Hepatocyte (in vitro differentiated cells): ENCODE measurements around the gene PLXNA3. TPM values are rescaled to one million over a fixed set of nuclear protein-coding genes. Genes with fewer than 3 reads are reported as not detected.

Source experiments
- DNase-seq: peaks from one replicate; pipeline ENCODE4 v3.0.0-alpha.2; 2016; ENCODE audit warnings: low spot score
- H2AFZ ChIP-seq: fragments of 200-600 bp; sonication (generic); 2 replicates; pipeline ENCODE4 v1.6.0; 2016; ENCODE audit warnings: antibody characterized with exemption, mild to moderate bottlenecking
- H3K27ac ChIP-seq: fragments of 200-600 bp; sonication (generic); 2 replicates; pipeline ENCODE4 v1.5.1; 2016; ENCODE audit warnings: mild to moderate bottlenecking
- H3K27me3 ChIP-seq: fragments of 200-600 bp; sonication (generic); 2 replicates; pipeline ENCODE4 v1.6.1; 2016
- H3K36me3 ChIP-seq: fragments of 200-600 bp; sonication (generic); replicated peaks from 2 replicates; pipeline ENCODE4 v1.5.1; 2016; ENCODE audit warnings: low read depth; ENCODE audit not compliant: insufficient read depth
- H3K4me1 ChIP-seq: fragments of 200-600 bp; sonication (generic); 2 replicates; pipeline ENCODE4 v1.5.1; 2016; ENCODE audit warnings: mild to moderate bottlenecking, moderate library complexity; ENCODE audit not compliant: insufficient read depth
- H3K4me2 ChIP-seq: fragments of 200-600 bp; sonication (generic); 2 replicates; pipeline ENCODE4 v1.6.0; 2016
- H3K4me3 ChIP-seq: fragments of 200-600 bp; sonication (generic); 2 replicates; pipeline ENCODE4 v1.5.1; 2016; ENCODE audit warnings: mild to moderate bottlenecking
- H3K79me2 ChIP-seq: fragments of 200-600 bp; sonication (generic); 2 replicates; pipeline ENCODE4 v1.6.0; 2017; ENCODE audit warnings: mild to moderate bottlenecking
- H3K9me2 ChIP-seq: fragments of 200-600 bp; sonication (generic); replicated peaks from 2 replicates; pipeline ENCODE4 v1.6.0; 2017; ENCODE audit warnings: mild to moderate bottlenecking; ENCODE audit not compliant: insufficient read depth
- H3K9me3 ChIP-seq: fragments of 200-600 bp; sonication (generic); 2 replicates; pipeline ENCODE4 v1.5.1; 2016; ENCODE audit warnings: low read depth, mild to moderate bottlenecking
- H4K20me1 ChIP-seq: fragments of 200-600 bp; sonication (generic); 2 replicates; pipeline ENCODE4 v1.6.0; 2016; ENCODE audit warnings: mild to moderate bottlenecking; ENCODE audit not compliant: insufficient read depth, poor library complexity, severe bottlenecking
- EZH2 ChIP-seq: fragments of 200-600 bp; sonication (generic); IDR thresholded peaks from 2 replicates; pipeline ENCODE4 v1.6.1; 2016; ENCODE audit warnings: antibody characterized with exemption, mild to moderate bottlenecking, borderline replicate concordance
- EZH2phosphoT487 ChIP-seq: fragments of 200-600 bp; sonication (generic); IDR thresholded peaks from one replicate; pipeline ENCODE4 v1.6.1; 2018; ENCODE audit warnings: antibody characterized with exemption, mild to moderate bottlenecking, low read depth, moderate library complexity; ENCODE audit not compliant: unreplicated experiment, severe bottlenecking
- WGBS: methylation state at CpG from one replicate; pipeline ENCODE4 v1.1.6; 2016; ENCODE audit warnings: low lambda C conversion rate; ENCODE audit errors: missing lambda C conversion rate; 5-methylcytosine and 5-hydroxymethylcytosine counted together
- polyA plus RNA-seq: library from polyadenylated mRNA; unstranded; fragments of >200 nt; fragmentation: Nextera tagmentation; extraction: Ambion mirVana; gene quantifications from 2 replicates; pipeline ENCODE4 v1.2.1, GENCODE V29; 2016
- total RNA-seq: library from RNA; depleted of rRNA; stranded (reverse); fragments of >200 nt; gene quantifications from 2 replicates; pipeline ENCODE4 v1.2.3, GENCODE V29; 2014
- TF ChIP-seq, protein P1 (sequence below): fragments of 200-600 bp; sonication (generic); IDR thresholded peaks from 2 replicates; pipeline ENCODE4 v1.5.1; 2016; ENCODE audit warnings: antibody characterized with exemption, mild to moderate bottlenecking; ENCODE audit not compliant: poor library complexity

Gene PLXNA3
- total and polyA plus RNA-seq, 2 experiments from 2014 or later = 14.1 to 28.7 TPM

DNA sequence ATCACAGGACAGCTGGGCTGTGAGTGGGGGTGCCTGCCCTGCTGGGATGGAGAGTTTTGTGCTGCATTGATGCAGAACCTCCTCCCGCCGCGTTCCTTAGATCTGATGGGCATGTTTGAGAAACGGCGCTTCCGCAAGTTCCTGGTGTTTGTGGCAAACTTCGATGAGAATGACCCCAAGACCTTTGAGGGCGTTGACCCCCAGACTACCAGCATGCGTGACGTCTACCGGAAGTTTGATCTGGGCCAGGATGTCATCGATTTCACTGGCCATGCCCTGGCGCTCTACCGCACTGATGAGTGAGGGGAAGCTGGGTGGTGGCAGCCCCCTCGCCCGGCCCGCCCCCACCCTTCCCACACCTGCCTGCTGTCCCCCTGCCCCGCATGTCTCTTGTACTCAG lies 18.2 kb upstream of the PLXNA3 start:
- Histone ChIP-seq H3K4me1 (no peaks in the 10 kb centered on the region), H3K79me2 (peaks cover 33% of the 10 kb centered on the region), H3K9me3 (no peaks in the 10 kb centered on the region), H4K20me1 (no peaks in the 10 kb centered on the region), H3K4me3 (no peak overlapping the region), H3K27ac (no peak overlapping the region), H3K9me2 (no peaks in the 10 kb centered on the region), H3K4me2 (no peak overlapping the region), H3K27me3 (no peaks in the 10 kb centered on the region), H2AFZ (no peak overlapping the region), H3K36me3 (no peaks in the 10 kb centered on the region)
- DNase-seq = no peak
- WGBS = 91% methylated on average over 14 of the region's 18 CpGs
- TF ChIP-seq, protein P1, sequence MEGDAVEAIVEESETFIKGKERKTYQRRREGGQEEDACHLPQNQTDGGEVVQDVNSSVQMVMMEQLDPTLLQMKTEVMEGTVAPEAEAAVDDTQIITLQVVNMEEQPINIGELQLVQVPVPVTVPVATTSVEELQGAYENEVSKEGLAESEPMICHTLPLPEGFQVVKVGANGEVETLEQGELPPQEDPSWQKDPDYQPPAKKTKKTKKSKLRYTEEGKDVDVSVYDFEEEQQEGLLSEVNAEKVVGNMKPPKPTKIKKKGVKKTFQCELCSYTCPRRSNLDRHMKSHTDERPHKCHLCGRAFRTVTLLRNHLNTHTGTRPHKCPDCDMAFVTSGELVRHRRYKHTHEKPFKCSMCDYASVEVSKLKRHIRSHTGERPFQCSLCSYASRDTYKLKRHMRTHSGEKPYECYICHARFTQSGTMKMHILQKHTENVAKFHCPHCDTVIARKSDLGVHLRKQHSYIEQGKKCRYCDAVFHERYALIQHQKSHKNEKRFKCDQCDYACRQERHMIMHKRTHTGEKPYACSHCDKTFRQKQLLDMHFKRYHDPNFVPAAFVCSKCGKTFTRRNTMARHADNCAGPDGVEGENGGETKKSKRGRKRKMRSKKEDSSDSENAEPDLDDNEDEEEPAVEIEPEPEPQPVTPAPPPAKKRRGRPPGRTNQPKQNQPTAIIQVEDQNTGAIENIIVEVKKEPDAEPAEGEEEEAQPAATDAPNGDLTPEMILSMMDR = no peak
- TF ChIP-seq EZH2 (no peak), EZH2phosphoT487 (no peak)

DNA sequence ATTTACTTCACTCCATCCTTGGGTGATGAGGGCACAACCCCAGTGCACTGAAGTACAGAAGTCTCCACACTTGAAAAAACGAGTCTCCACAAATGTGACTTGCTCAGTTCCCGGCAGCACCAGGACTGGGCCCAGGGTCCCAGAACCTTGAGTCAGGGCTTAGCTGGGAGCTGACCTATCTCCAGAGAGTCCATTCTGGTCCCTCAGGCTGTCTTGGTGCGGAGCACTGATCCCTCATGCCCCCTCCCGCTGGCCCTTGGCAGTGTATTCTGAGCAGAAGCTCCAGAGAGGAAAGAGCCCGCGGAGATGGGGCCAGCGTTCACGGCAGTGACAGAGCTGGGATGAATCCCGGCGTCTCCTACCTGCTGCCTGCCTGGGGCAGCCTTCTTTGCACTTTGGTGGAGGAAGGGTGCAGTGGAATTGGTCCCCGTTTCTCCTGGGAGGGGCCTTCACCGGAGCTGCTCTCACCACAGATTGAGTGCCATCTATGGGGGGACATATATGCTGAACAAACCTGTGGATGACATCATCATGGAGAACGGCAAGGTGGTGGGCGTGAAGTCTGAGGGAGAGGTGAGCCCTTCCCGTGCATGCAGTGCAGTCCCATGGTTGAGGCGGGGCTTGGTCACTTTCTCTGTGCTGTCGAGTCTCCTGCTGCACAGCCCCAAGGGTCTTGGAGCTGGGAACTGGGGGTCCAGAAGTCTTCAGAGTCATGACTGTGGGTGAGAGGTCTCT lies 17.3 kb upstream of the PLXNA3 start:
- no peak overlapping the region for H3K27ac ChIP-seq
- no peaks in the 10 kb centered on the region for H3K36me3 ChIP-seq
- no peaks in the 10 kb centered on the region for H4K20me1 ChIP-seq
- no peaks in the 10 kb centered on the region for H3K9me2 ChIP-seq
- TF ChIP-seq EZH2phosphoT487 (no peak), EZH2 (no peak)
- TF ChIP-seq, protein P1 = no peak
- DNase-seq = no peak
- H3K4me1 ChIP-seq = no peaks in the 10 kb centered on the region
- H3K9me3 ChIP-seq = no peaks in the 10 kb centered on the region
- H3K27me3 ChIP-seq = no peaks in the 10 kb centered on the region
- H3K4me3 ChIP-seq = no peak overlapping the region
- peaks cover 41% of the 10 kb centered on the region for H3K79me2 ChIP-seq
- H3K4me2 ChIP-seq = no peak overlapping the region
- WGBS = 79% methylated on average over 17 of the region's 17 CpGs
- H2AFZ ChIP-seq = no peak overlapping the region

DNA sequence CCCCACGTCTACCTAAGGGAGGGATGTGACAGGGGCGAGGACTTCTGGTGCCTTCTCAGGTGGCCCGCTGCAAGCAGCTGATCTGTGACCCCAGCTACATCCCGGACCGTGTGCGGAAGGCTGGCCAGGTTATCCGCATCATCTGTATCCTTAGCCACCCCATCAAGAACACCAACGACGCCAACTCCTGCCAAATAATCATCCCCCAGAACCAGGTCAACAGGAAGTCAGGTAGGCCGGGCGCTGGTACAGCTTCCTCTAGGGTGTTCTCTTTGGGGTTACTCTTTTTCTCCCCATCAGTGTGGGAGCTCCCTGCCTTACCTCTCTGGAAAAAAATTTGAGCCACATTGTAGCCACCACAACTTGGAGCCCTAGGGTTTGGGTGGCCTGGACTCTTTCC lies 16.5 kb upstream of the PLXNA3 start:
- H3K9me3 ChIP-seq = no peaks in the 10 kb centered on the region
- 96% methylated on average over 11 of the region's 11 CpGs for WGBS
- H3K4me2 ChIP-seq = no peak overlapping the region
- H2AFZ ChIP-seq = no peak overlapping the region
- no peak for TF ChIP-seq EZH2
- TF ChIP-seq, protein P1 = no peak
- no peak for TF ChIP-seq EZH2phosphoT487
- DNase-seq = no peak
- no peaks in the 10 kb centered on the region for H3K36me3 ChIP-seq
- no peaks in the 10 kb centered on the region for H3K9me2 ChIP-seq
- H4K20me1 ChIP-seq = peaks cover 3% of the 10 kb centered on the region
- H3K4me1 ChIP-seq = no peaks in the 10 kb centered on the region
- no peak overlapping the region for H3K27ac ChIP-seq
- no peaks in the 10 kb centered on the region for H3K27me3 ChIP-seq
- peaks cover 41% of the 10 kb centered on the region for H3K79me2 ChIP-seq
- H3K4me3 ChIP-seq = no peak overlapping the region
